Pulmonary artery endothelial cell (primary cell): ENCODE results near the gene C11orf54. TPM values are rescaled to one million over a fixed set of nuclear protein-coding genes. Genes with fewer than 3 reads are reported as not detected.

Source experiments
- DNase-seq: peaks from one replicate; pipeline ENCODE4 v3.0.0-alpha.2; 2011; ENCODE audit warnings: low read depth, low spot score
- total RNA-seq: library from RNA; depleted of rRNA; stranded (reverse); fragments of >200 nt; gene quantifications from 2 replicates; pipeline ENCODE4 v1.2.3, GENCODE V29; 2014

Gene C11orf54
- 13.3 and 14.0 TPM in 2 replicates for total RNA-seq

DNA sequence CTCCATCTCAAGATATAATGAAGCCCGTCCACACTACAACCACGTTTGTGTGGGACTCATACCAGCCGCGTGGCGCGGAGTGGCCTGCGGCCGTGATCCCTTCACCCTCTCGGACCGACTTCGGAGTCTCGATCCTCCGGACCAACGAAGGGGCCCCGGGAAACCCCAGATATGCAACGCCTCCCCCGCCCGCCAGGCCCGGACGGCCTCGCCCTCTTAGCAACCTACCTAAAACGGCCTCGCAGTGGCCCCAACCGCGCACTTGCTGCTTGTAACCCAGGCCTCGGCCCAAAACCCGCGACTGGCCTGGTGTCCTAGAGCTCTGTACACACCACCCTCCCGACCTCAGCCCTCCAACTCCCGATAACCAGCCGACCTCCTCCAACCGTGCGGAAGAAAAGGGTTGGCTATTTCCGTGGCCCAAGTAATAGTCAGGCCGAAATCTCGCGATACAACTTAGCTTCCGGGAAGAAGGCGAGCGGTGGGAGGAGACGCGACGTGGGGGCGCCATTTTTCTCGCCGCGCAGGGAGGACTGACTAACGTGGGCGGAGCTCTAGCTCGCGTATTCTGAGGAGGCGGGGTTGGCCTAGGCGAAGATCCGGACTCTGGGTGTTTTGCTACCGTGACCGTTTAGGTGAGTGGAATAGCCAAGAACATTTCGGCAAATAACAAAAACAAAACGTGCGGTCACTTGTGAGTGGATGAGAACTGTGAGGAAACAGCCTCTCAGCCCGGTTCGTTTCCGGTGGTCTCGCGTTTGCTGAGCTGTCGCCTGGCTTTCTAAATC is at the start of gene C11orf54, which contains the start of gene TAF1D:
Gene C11orf54, plus strand, starts transcription at position 579 of the 788 bp plus-strand sequence. CDS start 5,722 bp downstream, outside the sequence.
Gene TAF1D, minus strand, starts transcription at position 402 of the 788 bp plus-strand sequence. CDS start 2,191 bp downstream, outside the sequence.
- DNase-seq: peak; percentile 91

DNA sequence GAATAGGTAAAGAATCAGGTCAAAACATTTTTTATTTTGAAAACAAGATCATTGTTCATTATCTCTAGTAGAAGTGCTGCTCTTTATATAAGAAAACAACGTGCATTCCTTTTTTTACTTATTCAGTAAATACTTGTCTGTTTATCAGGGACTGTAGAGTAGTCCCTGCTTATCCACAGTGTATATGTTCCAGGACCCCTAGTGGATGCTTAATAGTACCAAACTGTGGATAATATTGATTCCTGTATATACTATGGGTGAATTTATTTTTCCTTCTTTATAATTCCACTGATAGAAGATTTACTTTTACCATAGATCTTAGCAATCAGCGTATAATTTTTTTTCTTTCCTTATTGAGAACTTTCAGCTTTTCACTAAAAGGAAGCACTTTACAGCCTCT is 47.4 kb upstream of the C11orf54 start:
- no peak for DNase-seq

- DNase-seq: no peak
Observed at GRCh38 chr11:93694557-93694956, 46.9 kb upstream of the C11orf54 start.

GRCh38 chr11:93697611-93698010 is 43.9 kb upstream of the C11orf54 start:
- no peak for DNase-seq

DNA sequence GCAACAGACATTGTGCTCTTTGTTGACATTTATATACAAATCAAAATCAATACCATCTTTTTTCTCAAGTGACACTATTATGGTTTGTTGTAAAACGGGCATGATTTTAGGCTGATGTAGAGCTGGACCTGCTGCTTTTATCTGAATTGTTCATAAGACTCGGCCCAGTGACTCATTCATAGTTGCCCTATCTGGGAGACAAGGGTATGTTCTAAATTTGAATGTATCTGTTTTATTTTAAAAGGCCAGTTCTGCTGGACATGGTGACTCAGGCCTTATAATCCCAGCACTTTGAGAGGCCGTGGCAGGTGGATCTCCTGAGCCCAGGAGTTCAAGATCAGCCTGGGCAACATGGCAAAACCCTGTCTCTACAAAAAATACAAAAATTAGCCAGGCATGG is 40.6 kb upstream of the C11orf54 start:
- DNase-seq: no peak

DNA sequence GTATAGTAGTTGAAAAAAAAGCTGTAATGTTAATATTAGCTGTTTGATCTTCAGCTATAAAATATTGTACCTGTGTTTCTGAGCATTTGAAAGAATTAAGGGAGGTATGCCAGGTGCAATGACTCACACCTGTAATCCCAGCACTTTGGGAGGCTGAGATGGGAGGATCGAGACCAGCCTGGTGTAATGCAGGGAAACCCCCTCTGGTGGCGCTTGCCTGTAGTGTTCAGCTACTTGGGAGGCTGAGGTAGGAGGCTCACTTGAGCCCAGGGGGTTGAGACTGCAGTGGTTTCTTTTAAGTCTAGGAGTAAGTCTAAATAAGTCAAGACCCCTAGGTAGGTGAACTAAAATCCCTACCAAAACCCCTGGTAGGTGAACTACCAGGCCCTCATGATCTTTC is 37.2 kb upstream of the C11orf54 start:
- DNase-seq: no peak

- no peak for DNase-seq
Observed at GRCh38 chr11:93710239-93710638, 31.2 kb upstream of the C11orf54 start.

DNA sequence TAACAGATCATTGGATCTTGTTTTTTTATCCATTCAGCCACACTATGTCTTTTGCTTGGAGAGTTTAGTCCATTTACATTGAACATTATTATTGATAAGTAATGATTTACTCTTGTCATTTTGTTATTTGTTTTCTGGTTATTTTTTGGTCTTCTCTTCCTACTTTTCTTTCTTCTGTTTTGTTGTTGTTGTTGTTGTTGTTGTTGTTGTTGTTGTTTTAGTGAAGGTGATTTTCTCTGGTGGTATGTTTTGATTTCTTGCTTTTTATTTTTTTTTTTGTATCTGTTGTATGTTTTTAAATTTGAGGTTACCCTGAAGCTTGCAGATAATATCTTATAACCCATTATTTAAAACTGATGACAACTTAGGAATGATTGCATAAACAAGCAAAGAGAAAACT is 28.8 kb upstream of the C11orf54 start:
- no peak for DNase-seq

GRCh38 chr11:93715797-93716396 is 25.6 kb upstream of the C11orf54 start:
- no peak for DNase-seq

DNA sequence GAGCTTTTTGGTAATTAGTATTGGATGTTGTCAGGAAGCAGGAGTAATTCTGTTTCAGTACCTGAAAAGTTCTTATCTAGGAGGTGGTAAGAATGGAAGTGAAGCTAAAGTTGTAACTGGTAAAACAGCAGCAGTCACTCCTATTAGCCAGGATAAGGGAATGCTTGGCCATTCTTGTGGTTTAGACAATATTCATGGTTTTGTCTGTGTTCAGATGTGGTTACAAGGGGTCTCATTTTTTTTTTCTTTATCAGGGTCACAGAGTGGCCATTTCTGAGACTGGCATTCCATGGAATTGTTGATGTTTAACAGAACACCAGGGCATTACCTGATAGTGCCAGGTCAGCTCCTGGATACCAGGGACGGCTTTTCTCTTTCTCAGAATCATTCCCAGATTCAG is 24.0 kb upstream of the C11orf54 start:
- no peak for DNase-seq

GRCh38 chr11:93718057-93718563 is 23.4 kb upstream of the C11orf54 start:
- peak; percentile 47 for DNase-seq

- DNase-seq: no peak
Observed at GRCh38 chr11:93719310-93719709, 22.2 kb upstream of the C11orf54 start.

DNA sequence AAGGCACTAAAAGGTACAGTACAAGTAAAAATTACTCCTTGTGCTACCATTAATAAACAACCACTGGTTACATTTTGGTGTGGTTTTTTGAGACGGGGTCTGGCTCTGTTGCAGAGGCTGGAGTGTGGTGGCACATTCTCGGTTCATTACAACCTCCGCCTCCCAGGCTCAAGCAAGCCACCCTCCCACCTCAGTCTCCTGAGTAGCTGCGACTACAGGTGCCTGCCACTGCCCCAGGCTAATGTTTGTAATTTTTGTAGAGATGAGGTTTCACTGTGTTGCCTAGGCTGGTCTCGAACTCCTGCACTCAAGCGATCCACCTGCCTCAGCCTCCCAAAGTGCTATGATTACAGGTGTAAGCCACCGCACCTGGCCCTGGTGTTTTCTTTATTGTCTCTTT is 20.9 kb upstream of the C11orf54 start:
- no peak for DNase-seq

GRCh38 chr11:93724089-93724488 is 17.4 kb upstream of the C11orf54 start:
- DNase-seq: no peak

- DNase-seq: no peak
Observed at GRCh38 chr11:93727985-93728791, 13.3 kb upstream of the C11orf54 start.

- DNase-seq: no peak
Observed at GRCh38 chr11:93728792-93729128, 12.7 kb upstream of the C11orf54 start.

DNA sequence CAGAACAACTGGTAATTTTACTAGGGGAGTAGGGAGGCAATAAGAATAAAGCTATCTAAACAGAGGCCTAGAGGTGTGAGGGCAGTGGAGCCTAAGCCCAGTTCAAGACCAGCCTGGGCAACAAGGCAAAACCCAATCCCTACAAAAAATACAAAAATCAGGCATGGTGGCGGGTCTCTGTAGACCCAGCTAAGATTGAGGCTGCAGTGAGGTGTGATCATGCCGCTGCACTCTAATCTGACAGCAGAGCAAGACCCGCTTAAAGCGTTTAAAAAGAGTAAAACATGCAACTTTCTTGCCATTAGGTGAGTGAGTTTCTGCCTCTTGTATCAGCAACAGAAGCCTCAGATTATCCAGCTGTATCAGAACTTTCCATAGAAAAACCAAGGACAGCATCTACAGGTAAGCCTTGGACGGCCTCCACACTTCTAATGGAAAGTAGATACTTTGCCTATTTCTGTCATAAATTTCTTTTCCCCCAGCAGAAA is 12.3 kb upstream of the C11orf54 start:
- DNase-seq: no peak

DNA sequence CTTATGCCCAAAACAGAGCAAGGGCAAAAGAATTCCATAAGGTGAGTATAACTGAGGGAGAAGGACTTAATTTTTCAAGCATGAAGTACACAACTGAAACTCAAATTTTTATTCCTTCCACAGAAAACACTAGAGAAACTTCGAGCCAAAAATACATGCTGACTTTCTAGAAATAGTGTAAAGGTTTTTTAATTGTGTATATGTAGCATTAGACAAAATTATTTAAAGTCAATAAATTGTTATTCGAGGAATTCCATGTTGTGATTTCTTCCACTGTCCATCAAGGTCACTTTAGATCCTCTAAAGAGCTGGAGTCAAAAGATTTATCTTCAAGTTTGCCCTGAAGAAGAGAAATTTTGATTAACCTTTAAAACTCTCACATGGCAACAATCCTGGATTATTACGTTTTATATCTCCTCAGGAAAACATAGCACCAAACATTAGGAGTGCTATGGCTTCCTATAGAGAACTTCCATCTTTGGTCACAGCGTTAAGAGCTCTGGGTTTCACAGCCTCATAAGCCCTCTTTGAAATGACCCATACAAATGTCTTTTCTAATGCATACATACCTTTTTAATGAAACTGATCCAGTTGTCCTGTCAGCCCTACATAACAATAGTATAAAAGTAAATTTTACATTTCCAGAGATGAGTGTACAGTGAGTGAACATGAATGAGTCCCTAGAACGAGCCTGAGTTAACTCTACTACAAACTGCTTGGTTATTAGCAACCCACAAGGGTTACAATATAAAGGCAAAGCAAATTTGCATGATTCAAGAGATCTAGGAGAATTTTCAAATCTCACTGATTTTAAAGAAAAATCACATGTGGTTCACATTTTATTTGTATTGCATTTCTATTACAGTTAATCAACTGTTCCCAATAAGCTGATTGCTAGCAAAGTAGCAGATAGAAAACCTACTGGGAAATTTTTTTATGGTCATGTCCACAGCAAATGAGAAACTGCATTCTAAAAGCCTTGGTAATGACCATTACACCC is 11.1 kb upstream of the C11orf54 start:
- no peak for DNase-seq

GRCh38 chr11:93732237-93732892 is 9.1 kb upstream of the C11orf54 start:
- DNase-seq: no peak

DNA sequence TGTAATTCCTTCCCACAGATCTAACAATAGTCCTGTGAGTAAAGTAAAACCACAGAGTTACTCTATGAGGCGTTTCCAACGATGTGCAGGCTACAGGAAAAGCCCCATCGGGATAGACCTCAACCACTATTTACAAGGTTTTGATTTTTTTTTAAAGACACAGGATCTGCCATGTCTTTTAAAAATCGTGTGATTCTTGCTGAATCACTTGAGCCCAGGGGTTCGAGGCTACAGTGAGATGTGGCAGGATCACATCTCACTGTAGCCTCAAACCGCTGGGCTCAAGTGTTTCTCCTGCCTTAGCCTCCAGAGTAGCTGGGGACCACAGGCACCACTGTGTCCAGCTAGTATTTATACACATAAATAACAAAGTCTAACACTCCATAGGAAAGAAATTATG is 8.0 kb upstream of the C11orf54 start:
- DNase-seq: no peak
